GM18498 (cell line): ENCODE measurements around the gene CHERP.
"Not testable (repeated sequence)": the region's sequence is repeated elsewhere in the genome, so short reads cannot be mapped to it uniquely, and the experiment has no call there.

Source experiments
- ATAC-seq: cut with Tn5 transposase; IDR thresholded peaks from one replicate; pipeline ENCODE4 v1.9.1; 2021; ENCODE audit warnings: mild to moderate bottlenecking, moderate library complexity; ENCODE audit not compliant: unreplicated experiment

The CHERP gene

DNA sequence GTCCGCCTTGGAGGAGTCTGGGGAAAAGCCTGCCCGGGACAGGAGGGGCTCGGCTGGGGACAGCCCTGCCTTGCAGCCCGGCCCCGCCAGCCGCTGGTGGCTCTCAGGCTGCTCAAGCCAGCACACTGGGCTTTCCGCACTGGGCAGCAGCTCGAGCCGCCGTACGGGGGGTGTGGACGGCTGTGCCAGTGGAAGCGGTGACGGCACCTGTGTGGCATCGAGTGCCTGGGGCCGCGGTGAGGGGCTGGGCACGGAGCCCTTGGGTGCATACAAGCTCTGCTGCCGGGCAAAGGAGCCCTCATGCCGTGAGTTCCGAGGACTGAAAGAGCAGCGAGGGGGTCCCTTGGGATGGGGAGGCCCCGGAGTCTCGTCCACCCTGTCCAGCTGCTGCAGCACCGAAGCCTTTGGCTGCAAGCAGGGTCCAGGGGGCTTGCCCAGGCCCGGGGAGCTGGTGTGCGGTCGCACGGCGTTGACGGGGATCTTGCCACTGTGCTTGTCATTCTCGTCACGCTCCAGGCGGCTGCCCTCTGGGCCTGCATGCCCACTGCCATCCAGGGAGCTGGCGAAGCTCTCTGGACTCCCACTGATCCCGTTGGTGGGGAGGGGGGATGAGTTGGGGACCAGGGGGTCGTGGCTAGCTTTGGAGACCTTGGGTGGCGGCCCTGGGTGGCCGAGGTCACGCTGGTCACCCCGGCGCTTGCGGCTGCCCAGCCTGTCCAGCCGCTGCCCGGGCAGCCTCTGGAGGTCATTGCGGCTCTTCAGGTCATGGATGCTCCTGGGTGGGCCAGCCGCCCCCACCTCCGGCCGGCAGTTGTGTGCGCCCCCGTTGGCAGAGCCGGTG lies 34.7 kb upstream of the CHERP start:
- no peak for ATAC-seq

DNA sequence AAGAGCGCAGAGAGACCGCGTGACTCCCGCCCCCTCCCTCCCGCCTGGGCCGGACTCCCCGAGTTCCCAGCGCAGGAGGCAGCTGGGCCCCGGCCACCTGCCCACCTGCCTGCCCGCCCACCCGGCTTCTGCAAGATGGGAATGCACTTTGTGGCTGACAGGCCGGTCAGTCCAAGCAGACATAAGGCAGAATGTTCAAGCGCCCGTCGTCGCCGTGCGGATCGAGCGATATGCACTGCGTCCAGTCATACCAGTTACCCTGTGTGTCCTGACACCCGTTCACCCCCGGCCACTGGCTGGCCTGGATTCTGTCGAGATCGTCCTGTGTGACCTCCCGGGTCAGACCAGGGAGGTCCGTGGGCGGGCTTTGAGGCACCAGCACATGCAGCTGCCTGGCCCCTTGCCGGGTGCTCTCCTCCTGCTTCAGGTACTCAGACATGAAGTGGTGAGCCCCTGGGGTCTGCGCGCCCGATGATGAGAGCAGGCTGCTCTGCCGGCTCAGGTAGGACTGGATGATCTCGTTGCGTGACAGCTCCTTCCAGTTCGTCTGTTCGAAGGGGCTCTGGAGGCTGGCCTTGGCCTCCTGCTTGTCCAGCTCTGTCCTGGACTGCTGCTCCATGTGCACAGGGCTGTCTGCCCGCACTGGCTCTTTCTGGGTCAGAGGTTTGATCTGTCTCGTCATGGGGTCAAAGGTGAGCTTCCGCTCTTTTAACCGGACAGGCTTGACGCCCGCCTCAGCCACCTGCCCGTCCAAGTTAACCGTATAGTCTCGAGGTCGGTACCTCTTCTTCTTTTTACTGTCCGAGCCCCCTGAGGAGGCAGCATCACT lies 33.8 kb upstream of the CHERP start:
- ATAC-seq, result no peak

DNA sequence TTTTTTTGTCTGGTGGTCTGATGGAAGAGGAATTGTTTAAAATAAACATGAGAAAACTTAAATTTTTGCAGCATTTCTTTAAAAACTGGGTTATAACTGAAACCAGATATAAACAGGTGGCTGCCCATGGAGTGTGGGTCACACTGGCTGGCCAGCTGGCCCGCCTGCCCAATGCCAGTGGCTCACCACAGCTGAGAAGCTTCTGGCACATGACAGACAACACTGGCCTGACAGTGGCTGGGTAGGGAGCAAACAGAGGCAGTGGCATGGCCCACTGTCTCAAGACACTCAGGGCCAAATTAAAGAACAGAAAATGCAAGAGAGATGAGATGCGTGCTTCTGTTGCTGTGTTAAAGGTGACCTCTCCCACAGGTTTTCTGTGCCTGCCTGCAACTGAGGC lies 33.0 kb upstream of the CHERP start:
- ATAC-seq, result no peak

DNA sequence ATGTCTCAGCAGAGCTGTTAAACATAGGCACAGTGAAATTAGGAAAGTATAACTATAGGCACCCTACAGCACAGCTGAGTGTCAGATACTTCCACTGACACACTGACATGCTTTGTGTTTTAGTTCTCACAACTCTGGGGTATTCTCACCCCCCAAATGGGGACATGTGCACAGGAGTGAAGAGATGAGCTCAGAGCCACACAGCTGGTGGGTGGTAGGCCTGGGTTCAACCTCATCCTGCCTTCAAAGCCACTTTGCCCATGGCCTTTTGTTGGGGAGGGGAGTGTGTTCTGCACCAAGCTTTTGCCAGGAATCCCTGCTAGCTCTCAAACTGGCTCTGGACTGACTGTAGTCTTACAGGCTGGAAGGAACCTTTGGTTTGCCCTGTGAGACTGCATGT lies 31.7 kb upstream of the CHERP start:
- no peak for ATAC-seq

DNA sequence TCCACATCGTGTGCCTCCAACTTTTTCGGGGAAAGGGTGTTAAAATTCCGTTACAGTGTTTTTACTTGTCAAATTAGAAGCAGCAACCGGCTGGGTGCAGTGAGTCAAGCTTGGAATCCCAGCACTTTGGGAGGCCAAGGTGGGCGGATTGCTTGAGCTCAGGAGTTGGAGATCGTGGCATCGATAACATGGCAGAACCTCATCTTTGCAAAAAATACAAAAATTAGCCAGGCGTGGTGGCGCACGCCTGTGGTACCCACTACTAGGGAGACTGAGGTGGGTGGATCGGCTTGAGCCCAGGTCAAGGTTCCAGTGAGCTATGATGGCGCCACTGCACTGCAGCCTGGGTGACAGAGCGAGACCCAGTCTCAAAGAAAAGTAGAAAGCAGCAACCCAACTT lies 31.1 kb upstream of the CHERP start:
- ATAC-seq, result no peak

DNA sequence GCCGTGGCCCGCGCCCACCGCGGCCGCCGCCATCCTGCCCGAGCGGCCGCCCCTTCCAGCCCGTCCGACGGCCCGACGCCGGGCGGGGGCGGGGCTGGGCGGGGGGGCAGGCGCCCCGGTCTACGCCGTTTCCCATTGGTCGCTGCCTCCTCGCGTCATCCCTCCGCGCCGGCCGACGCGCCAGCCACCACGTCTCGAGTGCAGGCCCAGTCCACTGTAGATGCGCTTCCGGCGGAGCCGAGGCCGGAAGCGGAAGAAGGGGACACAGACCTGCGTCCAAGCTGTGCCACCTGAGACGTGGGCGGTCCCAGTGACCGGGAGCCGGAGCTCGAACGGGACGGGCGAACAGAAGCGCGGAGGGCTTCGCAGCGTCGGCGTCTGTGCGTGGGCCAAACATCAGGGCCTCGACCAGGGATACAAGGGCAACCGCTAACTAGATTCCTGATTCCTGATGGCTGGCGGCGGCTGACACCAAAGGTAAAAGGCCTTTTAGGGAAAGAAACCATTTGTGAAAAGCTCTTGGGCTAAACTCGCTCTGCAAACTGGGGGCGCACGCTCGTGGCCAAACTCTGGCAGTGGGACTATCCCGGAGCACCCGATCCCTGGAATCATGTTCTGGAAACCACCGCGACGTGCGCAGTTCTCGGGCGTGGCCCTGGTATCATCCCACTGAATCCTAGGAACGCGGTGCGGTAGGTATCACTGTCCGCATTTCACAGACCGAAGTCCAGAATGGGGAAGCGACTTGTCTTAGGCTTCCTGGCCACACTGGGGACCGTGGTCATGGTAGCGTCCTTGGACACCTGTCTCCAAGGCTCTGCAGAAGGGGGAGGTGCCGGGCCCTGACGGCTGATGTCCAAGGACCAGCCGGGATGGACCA lies 30.3 kb upstream of the CHERP start, which contains the start of gene SLC35E1:
Gene SLC35E1 (minus strand): TSS at position 84 of the 880 bp plus-strand sequence. CDS start 51 bp downstream, at position 33.
- ATAC-seq, result peak; percentile 89

DNA sequence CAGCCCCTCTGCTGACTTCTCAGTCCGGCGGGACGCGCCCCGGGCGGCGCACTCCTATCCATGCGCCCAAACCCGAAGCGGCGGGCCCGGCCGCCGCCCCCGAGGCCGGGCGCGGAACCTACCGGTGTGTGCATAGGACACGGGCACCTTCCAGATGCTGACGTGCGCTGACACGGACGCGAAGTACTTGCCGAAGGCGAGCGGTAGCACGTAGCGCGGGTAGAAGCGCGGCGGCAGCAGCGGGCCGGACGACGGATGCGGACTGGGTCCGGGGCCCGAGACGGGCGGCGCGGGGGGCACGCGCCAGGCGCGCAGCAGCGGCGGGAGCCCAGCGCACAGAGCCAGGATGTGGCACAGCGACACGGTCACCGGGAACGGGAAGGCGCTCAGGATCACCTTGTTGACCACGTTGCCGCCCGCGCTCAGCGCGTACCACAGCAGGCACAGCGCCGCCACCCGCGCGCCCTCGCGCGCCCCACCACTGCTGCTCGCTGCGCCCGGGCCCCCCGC lies 29.6 kb upstream of the CHERP start:
- ATAC-seq, result no peak

DNA sequence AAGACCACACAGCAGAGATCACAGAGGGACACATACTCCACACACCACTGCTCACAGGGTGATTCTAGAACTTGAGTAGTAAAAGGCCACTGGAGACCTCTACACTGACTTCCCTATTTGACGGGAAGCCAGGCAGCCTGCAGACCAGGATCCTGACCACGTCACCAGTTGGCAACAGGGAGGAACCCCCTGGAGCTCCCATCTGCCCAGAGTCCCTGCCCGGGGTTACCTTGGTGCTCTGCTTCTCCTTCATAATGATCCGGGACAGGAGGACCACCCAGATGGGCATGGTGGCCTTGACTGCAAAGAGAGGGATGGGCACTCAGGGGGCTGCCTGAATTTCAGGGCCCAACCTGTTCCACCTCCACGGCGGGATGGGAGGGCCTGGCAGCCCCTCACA lies 29.0 kb upstream of the CHERP start:
- ATAC-seq, result no peak

DNA sequence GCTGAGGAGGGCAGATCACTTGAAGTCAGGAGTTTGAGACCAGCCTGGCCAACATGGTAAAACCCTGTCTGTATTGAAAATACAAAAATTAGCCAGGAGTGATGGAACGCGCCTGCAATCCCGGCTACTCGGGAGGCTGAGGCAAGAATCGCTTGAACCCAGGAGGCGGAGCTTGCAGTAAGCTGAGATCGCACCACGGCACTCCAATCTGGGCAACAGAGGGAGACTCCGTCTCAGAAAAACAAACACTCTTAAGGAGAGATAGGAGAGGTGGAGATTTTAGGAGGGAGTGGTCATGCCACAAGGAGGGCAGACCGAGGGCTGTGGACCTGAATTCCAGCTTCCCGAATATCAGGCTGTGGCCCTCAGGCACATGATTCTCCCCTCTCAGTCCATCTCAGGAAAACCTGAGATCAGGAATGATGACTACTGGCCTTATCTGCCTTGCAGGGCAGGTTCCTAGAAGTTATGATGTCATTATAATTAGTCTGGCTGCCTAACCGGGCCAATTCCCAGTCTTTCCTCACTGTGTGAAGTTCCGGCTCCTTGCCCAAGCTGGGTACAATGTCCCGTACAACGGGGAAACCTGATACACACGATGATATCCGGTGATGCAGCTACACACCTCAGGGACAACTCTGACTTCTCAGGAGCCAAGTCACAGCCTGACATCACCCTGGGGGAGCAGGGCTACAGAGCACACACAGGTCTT lies 27.5 kb upstream of the CHERP start:
- no peak for ATAC-seq

DNA sequence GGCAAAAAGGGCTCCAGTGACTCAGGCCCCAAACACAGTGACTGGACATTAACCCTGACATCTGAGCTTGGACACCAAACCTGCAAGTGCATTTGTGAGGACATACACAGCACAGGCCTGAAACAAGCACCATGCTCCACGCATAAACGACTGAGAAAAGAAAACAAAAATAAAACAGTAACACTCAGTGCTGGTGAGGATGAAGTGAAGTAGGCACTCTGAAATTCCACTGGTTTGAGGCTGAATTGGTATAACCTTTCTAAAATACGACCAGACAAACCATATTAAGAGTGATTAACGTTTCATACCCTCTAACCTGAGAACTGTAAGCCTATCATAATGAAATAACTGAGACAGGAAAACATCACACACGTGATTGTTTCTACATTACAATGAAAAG lies 24.5 kb upstream of the CHERP start:
- ATAC-seq, result no peak

DNA sequence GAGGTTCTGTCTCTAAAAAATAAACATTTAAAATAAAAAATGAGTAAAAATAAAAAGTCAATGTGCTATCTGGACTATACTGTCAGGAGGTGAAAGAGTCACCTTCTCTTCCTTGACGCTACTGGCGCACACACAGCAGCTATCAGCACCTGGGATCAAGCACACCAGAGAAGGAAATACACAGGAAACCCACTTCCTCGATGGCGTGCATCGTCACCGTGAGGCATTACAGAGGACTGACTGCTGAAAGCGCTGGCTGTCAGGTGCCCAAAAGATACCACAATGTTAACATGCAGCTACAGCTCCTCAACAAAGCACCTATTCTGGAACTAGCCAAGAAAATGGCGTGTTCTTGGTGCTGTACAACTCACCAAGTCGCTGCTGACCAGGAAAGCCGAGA lies 23.9 kb upstream of the CHERP start:
- ATAC-seq, result no peak

DNA sequence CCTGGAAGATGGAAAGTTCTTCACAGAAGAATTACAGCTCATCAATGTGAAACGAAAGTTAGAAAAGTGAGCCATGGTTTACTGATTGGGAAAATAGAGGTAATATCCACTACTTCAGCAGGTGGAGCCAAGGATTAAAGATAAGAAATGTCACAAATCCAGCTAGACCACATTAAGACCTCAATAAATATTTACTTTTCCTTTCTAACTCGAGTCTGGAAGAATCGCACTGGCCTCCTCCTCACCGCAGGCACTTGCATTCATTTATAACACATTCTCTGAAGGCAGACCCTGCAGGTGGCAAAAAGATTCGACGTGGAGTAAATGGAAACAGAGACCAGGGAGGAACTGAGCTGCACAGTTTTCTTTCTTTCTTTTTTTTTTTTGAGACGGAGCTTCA lies 22.6 kb upstream of the CHERP start:
- ATAC-seq, result no peak

DNA sequence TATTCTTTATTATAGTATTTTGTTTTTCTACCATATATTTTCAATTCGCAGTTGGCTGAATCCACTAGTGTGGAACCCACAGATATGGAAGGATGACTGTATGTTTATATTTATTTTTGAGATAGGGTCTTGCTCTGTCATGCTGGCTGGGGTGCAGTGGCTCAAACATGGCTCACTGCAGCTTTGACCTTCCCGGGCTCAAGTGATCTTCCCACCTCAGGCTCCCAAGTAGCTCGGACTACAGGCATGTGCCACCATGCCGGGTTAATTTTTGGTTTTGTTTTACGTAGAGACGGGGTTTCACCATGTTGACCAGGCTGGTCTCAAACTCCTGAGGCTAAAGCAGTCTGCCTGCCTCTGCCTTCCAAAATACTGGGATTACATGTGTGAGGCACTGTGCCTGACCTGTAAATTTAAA lies 20.4 kb upstream of the CHERP start:
- no peak for ATAC-seq

DNA sequence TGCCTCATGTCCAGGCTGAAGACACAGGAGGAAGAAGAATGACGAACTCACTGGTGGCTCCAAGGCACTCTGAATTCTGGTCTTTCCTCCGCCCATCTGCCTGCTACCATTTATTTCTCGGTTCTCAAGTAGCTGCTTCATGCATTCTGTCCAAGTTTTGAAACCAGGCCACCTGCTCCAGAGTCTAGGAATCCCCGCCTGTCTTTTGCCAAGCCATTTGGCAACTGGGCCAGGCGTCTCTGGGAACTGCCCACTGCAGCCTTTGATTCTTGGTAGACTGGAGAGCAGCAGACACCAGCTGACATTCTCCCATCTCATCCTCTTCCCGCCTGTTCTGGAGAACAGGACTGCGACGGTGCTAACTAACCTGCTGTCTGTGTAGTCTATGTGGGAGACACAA lies 19.1 kb upstream of the CHERP start:
- ATAC-seq, result no peak

DNA sequence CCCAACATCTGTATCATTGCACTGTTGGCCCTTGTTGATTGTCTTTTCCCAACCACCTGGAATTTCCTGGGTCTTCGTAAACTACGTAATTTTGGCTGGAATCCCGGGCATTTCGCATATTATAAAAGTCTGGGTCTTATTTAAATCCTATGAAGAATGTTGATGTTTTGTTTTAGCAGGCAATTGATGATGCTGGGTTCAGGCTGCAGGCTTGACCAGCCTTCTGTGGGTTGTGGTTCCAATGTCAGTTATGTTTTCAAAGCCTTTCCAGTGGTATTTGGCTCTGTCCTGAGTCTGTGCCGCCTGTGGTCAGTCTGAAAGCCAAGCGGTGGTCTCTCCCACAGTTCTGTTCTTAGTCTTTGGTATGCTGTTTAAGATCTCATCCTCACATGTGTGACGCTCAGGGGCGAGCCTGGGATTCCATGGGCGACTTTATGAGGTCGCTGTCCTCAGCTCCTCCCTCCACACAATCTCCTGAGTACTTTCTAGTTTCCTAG lies 17.6 kb upstream of the CHERP start:
- ATAC-seq, result no peak

DNA sequence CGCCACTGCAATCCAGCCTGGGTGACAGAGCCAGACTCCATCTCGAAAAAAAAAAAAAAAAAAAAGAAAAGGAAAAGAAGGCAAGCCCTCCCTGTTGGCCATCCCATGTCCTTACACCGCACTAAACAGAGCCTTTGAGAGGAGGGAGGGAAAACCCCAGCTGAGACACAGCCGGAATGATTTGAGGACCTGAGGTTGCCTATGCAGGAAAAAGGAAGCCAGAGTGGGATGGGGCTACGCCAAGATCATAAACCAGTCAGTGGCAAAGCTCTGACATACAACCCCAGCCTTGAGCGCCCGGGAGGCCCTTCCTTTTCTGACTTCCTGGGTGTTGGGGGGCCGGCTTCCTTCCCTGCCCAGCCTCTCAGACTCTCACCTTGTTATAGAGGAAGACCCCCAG lies 12.5 kb upstream of the CHERP start:
- no peak for ATAC-seq

DNA sequence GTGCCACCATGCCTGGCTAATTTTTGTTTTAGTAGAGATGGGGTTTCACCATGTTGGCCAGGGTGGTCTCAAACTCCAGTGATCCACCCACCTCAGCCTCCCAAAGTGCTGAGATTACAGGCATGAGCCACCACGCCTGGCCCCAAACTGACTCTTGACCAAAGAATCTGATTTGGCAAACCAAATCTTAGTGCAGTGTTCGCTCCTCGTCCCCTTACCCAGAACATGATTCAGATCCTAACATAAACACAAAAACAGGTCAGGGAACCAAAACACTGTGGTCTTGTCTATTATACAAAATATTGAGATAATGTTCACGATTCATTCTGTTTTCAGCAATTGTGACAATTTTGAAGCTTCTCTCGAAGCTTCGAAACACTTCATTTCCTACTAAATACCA lies 9.7 kb upstream of the CHERP start:
- not testable (repeated sequence) for ATAC-seq

DNA sequence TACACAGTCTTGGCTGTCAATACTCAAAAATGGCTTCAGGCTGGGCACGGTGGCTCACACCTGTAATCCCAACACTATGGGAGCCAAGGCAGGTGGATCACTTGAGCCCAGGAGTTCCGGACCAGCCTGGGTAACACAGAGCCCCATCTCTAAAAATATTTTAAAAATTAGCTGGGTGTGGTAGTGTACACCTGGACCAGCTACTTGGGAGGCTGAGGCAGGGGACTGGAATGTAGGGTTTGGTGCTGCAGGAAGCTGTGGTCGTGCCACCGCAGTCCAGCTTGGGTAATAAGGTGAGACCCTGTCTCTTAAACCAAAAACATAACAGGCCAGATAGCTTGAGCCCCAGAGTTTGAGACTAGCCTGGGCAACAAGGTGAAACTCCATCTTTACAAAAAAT lies 6.7 kb upstream of the CHERP start:
- ATAC-seq, result no peak

DNA sequence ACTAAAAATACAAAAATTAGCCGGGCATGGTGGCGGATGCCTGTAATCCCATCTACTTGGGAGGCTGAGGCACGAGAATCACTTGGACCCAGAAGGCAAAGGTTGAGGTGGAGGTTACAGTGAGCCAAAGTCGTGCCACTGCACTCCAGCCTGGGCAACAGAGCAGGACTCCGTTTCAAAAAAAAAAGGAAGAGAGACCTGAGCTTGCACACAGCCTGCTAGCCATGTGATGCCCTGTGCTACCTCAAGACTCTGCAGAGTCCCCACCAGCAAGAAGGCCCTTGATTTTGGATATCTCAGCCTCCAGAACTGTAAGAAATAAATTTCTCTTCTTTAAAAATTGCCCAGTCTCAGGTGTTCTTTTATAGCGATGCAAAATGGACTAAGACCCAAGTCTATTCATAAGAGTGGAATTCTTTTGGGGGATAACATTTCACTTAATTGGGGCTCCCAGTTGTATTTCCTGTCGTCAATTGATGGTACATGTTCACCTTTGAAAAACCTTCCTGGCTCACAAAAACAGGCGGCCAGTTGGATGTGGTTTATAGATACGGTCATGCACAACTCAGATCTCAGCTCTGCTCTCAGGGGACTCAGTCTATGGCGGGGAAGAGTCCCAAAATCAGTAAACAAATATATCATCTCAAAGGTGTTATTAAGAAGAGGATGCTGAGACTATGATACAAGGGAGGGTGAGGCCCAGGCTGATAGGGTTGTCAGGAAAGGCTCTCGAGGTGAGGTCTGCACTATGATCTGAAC lies 2.4 kb upstream of the CHERP start:
- ATAC-seq, result no peak
